ENCODE results near the gene SLC25A3. TPM values are rescaled to one million over a fixed set of nuclear protein-coding genes. Genes with fewer than 3 reads are reported as not detected.

The SLC25A3 gene
- total RNA-seq, 1 donor from 2014 or later, result 956 TPM

DNA sequence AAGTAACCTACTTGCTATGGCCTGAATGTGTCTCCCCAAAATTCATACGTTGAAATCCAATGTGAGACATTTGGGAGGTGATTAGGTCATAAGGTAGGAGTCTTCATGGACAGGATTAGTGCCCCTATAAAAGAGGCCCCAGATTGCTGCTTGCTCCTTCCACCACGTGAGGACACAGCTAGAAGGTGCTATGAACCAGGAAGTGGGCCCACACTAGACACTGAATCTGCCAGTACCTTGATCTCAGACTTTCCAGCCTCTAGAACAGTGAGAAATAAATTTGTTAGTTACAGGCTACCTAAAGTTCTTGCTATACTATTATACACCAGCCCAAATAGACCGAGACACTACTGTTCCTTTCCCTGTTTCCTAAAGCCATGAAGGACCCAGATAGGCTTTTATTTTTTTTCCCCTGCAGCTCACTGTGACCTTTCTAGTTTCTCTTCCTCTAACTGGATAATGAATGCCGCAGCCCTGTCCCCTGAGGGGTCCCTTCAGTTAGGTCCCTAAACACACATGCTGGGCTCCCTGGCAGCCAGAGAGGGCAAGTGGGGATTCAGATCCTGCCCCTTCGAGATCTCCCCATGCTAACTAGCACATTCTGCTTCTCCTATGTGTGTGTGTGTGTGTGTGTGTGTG is 19.3 kb downstream of the SLC25A3 start:
- Histone ChIP-seq H2AFZ (replicated peaks) (no peak overlapping the region), H3K79me2 (ENCODE audit: low read depth) (no peaks in the 10 kb centered on the region), H3K36me3 (no peaks in the 10 kb centered on the region), H3K4me1 (no peaks in the 10 kb centered on the region), H4K20me1 (ENCODE audit: low read depth) (no peaks in the 10 kb centered on the region), H3K27me3 (no peaks in the 10 kb centered on the region), H3F3A (ENCODE audit: low read depth) (peaks cover 3% of the 10 kb centered on the region), H3K9ac (no peak overlapping the region), H3K4me2 (no peak overlapping the region), H3K4me3 (no peak overlapping the region), H3K9me3 (ENCODE audit: low read depth) (no peaks in the 10 kb centered on the region), H3K27ac (no peak overlapping the region)
- no peak for DNase-seq (ENCODE audit: low spot score)
- H3K36me3 Mint-ChIP-seq, result peaks cover 7% of the 10 kb centered on the region
- no peaks in the 10 kb centered on the region for H3K9me3 Mint-ChIP-seq
- H3K4me3 Mint-ChIP-seq, result no peak overlapping the region
- H3K4me1 Mint-ChIP-seq, result no peaks in the 10 kb centered on the region
- TF ChIP-seq, protein P1, sequence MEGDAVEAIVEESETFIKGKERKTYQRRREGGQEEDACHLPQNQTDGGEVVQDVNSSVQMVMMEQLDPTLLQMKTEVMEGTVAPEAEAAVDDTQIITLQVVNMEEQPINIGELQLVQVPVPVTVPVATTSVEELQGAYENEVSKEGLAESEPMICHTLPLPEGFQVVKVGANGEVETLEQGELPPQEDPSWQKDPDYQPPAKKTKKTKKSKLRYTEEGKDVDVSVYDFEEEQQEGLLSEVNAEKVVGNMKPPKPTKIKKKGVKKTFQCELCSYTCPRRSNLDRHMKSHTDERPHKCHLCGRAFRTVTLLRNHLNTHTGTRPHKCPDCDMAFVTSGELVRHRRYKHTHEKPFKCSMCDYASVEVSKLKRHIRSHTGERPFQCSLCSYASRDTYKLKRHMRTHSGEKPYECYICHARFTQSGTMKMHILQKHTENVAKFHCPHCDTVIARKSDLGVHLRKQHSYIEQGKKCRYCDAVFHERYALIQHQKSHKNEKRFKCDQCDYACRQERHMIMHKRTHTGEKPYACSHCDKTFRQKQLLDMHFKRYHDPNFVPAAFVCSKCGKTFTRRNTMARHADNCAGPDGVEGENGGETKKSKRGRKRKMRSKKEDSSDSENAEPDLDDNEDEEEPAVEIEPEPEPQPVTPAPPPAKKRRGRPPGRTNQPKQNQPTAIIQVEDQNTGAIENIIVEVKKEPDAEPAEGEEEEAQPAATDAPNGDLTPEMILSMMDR (IDR thresholded peaks at IDR 0.05), result no peak
- peaks cover 2% of the 10 kb centered on the region for H3K27me3 Mint-ChIP-seq (ENCODE audit: insufficient read depth, low read depth)
- H3K27ac Mint-ChIP-seq, result no peak overlapping the region

GRCh38 chr12:98618952-98619351 is 25.5 kb downstream of the SLC25A3 start:
- peaks cover 3% of the 10 kb centered on the region for H3K27me3 Mint-ChIP-seq (ENCODE audit: insufficient read depth, low read depth)
- Histone ChIP-seq H3K4me1 (no peaks in the 10 kb centered on the region), H3K4me3 (no peak overlapping the region), H3K36me3 (no peaks in the 10 kb centered on the region), H4K20me1 (ENCODE audit: low read depth) (no peaks in the 10 kb centered on the region), H3K27me3 (no peaks in the 10 kb centered on the region), H3F3A (ENCODE audit: low read depth) (no peaks in the 10 kb centered on the region), H3K27ac (no peak overlapping the region), H2AFZ (replicated peaks) (no peak overlapping the region), H3K9ac (no peak overlapping the region), H3K9me3 (ENCODE audit: low read depth) (no peaks in the 10 kb centered on the region), H3K4me2 (no peak overlapping the region), H3K79me2 (ENCODE audit: low read depth) (no peaks in the 10 kb centered on the region)
- no peak overlapping the region for H3K27ac Mint-ChIP-seq
- no peaks in the 10 kb centered on the region for H3K9me3 Mint-ChIP-seq
- DNase-seq (ENCODE audit: low spot score), result no peak
- peaks cover 4% of the 10 kb centered on the region for H3K36me3 Mint-ChIP-seq
- TF ChIP-seq EZH2 (IDR thresholded peaks at IDR 0.05) (no peak), EZH2phosphoT487 (IDR thresholded peaks at IDR 0.05) (no peak)
- TF ChIP-seq, protein P1 (IDR thresholded peaks at IDR 0.05), result no peak
- no peaks in the 10 kb centered on the region for H3K4me1 Mint-ChIP-seq
- no peak overlapping the region for H3K4me3 Mint-ChIP-seq

DNA sequence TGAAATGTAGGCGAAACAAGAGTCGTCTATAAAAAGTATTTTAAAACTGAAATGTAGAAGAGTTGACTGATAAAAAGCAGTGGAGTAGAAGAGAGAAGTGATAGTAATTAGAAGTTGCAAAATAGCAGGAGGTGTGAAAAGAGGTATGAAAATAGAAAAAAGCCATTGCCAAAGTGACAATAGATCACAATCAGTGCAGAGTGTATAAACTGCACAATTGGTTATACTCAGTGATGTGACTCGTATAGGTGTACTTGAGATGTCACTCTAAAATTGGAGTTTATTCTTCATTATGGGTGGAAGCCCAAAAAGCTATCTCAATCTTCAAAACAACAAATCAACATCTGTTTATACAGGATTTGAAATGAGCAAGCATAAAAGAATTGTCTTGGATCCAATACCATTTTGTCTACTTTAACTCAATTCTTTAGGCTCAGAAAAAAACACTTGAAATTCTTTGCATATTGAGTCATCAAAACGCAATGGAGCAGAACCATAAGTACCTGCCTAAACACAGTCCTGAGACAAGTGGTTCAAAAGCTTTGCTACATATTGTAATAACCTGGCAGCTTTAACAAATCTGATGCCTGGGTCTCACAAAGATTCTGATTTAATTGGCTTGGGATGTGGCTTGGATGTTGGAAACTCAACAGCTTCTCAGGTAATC is 42.3 kb downstream of the SLC25A3 start:
- Histone ChIP-seq H3K9ac (no peak overlapping the region), H2AFZ (replicated peaks) (no peak overlapping the region), H3K4me1 (no peaks in the 10 kb centered on the region), H3K36me3 (no peaks in the 10 kb centered on the region), H3K4me3 (no peak overlapping the region), H3K9me3 (ENCODE audit: low read depth) (no peaks in the 10 kb centered on the region), H4K20me1 (ENCODE audit: low read depth) (no peaks in the 10 kb centered on the region), H3K27me3 (no peaks in the 10 kb centered on the region), H3K4me2 (no peak overlapping the region), H3K79me2 (ENCODE audit: low read depth) (peaks cover 39% of the 10 kb centered on the region), H3F3A (ENCODE audit: low read depth) (no peaks in the 10 kb centered on the region), H3K27ac (no peak overlapping the region)
- no peaks in the 10 kb centered on the region for H3K9me3 Mint-ChIP-seq
- no peaks in the 10 kb centered on the region for H3K27me3 Mint-ChIP-seq (ENCODE audit: insufficient read depth, low read depth)
- no peak for TF ChIP-seq EZH2 (IDR thresholded peaks at IDR 0.05)
- TF ChIP-seq, protein P1 (IDR thresholded peaks at IDR 0.05), result no peak
- TF ChIP-seq EZH2phosphoT487 (IDR thresholded peaks at IDR 0.05), result no peak
- peaks cover 17% of the 10 kb centered on the region for H3K36me3 Mint-ChIP-seq
- DNase-seq (ENCODE audit: low spot score), result no peak
- peaks cover 5% of the 10 kb centered on the region for H3K4me1 Mint-ChIP-seq
- H3K4me3 Mint-ChIP-seq, result no peak overlapping the region
- no peak overlapping the region for H3K27ac Mint-ChIP-seq
